Right lobe of liver (tissue), 4 donors: ENCODE results near the gene C2orf69.

Source experiments
- CTCF ChIP-seq, 4 donors: fragments of 200-600 bp in 3 of 4; fragments of 450-650 bp in 1 of 4; IDR thresholded peaks; one replicate each; pipeline versions ENCODE4 v1.5.1 to v1.8.0; 2016 to 2022; ENCODE audit warnings: antibody characterized with exemption in 4 of 4, mild to moderate bottlenecking in 2 of 4
- POLR2A ChIP-seq: fragments of 450-650 bp; IDR thresholded peaks from one replicate; pipeline ENCODE4 v1.6.1; 2017; ENCODE audit warnings: antibody characterized with exemption, mild to moderate bottlenecking
- donor health status: DM: no; HTN: no; CAD: no.
- donor health status: DM: no; HTN: no; CAD: no.
- donor health status: DM: no; HTN: yes; CAD: no.

DNA sequence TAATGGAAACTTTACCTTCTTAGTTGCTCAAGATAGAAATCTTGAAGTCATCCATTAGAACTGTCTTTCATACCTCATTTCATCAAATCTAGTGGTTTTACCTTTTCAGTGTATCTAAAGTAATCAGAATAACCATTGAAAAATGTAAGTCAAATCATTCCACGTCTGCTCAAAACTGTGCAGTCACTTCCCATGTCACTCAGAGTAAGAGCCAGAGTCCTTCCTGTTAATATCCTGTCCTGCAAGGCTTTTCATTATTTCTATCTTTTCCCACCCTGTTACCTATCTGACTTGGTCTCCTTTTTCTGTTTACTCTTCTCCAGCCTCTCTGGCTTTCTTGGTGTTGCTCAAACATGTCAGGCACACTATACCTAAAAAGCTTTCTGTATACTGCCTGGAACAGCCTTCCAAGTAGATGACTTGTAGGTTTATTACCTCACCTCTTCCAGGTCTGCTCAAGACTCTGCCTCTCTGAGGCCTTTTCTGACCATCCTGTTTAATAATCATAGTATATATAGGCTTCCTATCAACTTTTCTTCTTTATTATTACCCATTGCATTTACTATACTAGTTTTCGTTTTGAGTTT lies 3.4 kb downstream of the C2orf69 start:
- no peak for TF ChIP-seq CTCF (IDR thresholded peaks at IDR 0.05)
- no peak for TF ChIP-seq POLR2A
